ENCODE results near the gene HBG1. TPM values are rescaled to one million over a fixed set of nuclear protein-coding genes. Genes with fewer than 3 reads are reported as not detected.

HBG1 gene
- total RNA-seq, 4 donors from 2014 or later: not detected

GRCh38 chr11:5246772-5247471 lies 2.7 kb downstream of the HBG1 start:
- no peaks in the 10 kb centered on the region for H3K9me3 ChIP-seq
- no peak for TF ChIP-seq POLR2A (IDR thresholded peaks at IDR 0.05)
- TF ChIP-seq CTCF (IDR thresholded peaks at IDR 0.05): no peak
- H3K4me3 ChIP-seq: no peak overlapping the region
- no peaks in the 10 kb centered on the region for H3K27me3 ChIP-seq
- no peak overlapping the region for H3K27ac ChIP-seq
- H3K4me1 ChIP-seq: no peaks in the 10 kb centered on the region
- H3K36me3 ChIP-seq: no peaks in the 10 kb centered on the region
- no peak for DNase-seq

GRCh38 chr11:5245155-5245554 lies 4.5 kb downstream of the HBG1 start:
- Histone ChIP-seq H3K27me3 (no peaks in the 10 kb centered on the region), H3K27ac (no peak overlapping the region), H3K4me1 (no peaks in the 10 kb centered on the region), H3K4me3 (no peak overlapping the region), H3K36me3 (no peaks in the 10 kb centered on the region), H3K9me3 (no peaks in the 10 kb centered on the region)
- TF ChIP-seq POLR2A (IDR thresholded peaks at IDR 0.05) (no peak), CTCF (IDR thresholded peaks at IDR 0.05) (no peak)
- no peak for DNase-seq

GRCh38 chr11:5243816-5244180 lies 5.9 kb downstream of the HBG1 start:
- no peak overlapping the region for H3K4me3 ChIP-seq
- no peak for TF ChIP-seq POLR2A (IDR thresholded peaks at IDR 0.05)
- H3K36me3 ChIP-seq: no peaks in the 10 kb centered on the region
- H3K9me3 ChIP-seq: no peaks in the 10 kb centered on the region
- no peaks in the 10 kb centered on the region for H3K27me3 ChIP-seq
- no peak for DNase-seq
- H3K27ac ChIP-seq: no peak overlapping the region
- H3K4me1 ChIP-seq: no peaks in the 10 kb centered on the region

GRCh38 chr11:5242933-5243815 lies 6.5 kb downstream of the HBG1 start:
- TF ChIP-seq CTCF (IDR thresholded peaks at IDR 0.05) (no peak), POLR2A (IDR thresholded peaks at IDR 0.05) (no peak)
- no peaks in the 10 kb centered on the region for H3K9me3 ChIP-seq
- no peak for DNase-seq
- no peak overlapping the region for H3K4me3 ChIP-seq
- H3K27me3 ChIP-seq: no peaks in the 10 kb centered on the region
- H3K36me3 ChIP-seq: no peaks in the 10 kb centered on the region
- no peaks in the 10 kb centered on the region for H3K4me1 ChIP-seq
- H3K27ac ChIP-seq: no peak overlapping the region

- no peaks in the 10 kb centered on the region for H3K36me3 ChIP-seq
- H3K27me3 ChIP-seq: no peaks in the 10 kb centered on the region
- no peak overlapping the region for H3K4me3 ChIP-seq
- DNase-seq: no peak
- H3K9me3 ChIP-seq: no peaks in the 10 kb centered on the region
- H3K27ac ChIP-seq: no peak overlapping the region
- no peaks in the 10 kb centered on the region for H3K4me1 ChIP-seq
- no peak for TF ChIP-seq CTCF (IDR thresholded peaks at IDR 0.05)
- no peak for TF ChIP-seq POLR2A (IDR thresholded peaks at IDR 0.05)
Observed at GRCh38 chr11:5242208-5242607, 7.4 kb downstream of the HBG1 start.

GRCh38 chr11:5241458-5241857 lies 8.2 kb downstream of the HBG1 start:
- Histone ChIP-seq H3K27me3 (no peaks in the 10 kb centered on the region), H3K4me3 (no peak overlapping the region), H3K4me1 (no peaks in the 10 kb centered on the region), H3K27ac (no peak overlapping the region), H3K36me3 (no peaks in the 10 kb centered on the region), H3K9me3 (no peaks in the 10 kb centered on the region)
- no peak for DNase-seq
- no peak for TF ChIP-seq CTCF (IDR thresholded peaks at IDR 0.05)
- no peak for TF ChIP-seq POLR2A (IDR thresholded peaks at IDR 0.05)
